GM21515 (cell line): ENCODE measurements around the gene FBN1.

Experiments used
- ATAC-seq: cut with Tn5 transposase; IDR thresholded peaks from one replicate; pipeline ENCODE4 v1.9.1; 2021; ENCODE audit not compliant: unreplicated experiment

Gene FBN1

GRCh38 chr15:48645558-48646330, at the start of gene FBN1:
TSS of gene FBN1 (minus strand) at chr15:48645709. CDS start at chr15:48644769, 940 bp downstream.
- ATAC-seq = peak; percentile 64

GRCh38 chr15:48693484-48693883, 48.0 kb upstream of the FBN1 start:
- ATAC-seq = no peak

- no peak for ATAC-seq
Measured at GRCh38 chr15:48688493-48688892, 43.0 kb upstream of the FBN1 start.

- ATAC-seq = no peak
Measured at GRCh38 chr15:48683991-48684765, 38.7 kb upstream of the FBN1 start.

GRCh38 chr15:48682942-48683651, 37.6 kb upstream of the FBN1 start:
- ATAC-seq = no peak

GRCh38 chr15:48681353-48681752, 35.8 kb upstream of the FBN1 start:
- ATAC-seq = no peak

GRCh38 chr15:48680841-48681240, 35.3 kb upstream of the FBN1 start:
- no peak for ATAC-seq

GRCh38 chr15:48679952-48680351, 34.4 kb upstream of the FBN1 start:
- no peak for ATAC-seq

- ATAC-seq = no peak
Measured at GRCh38 chr15:48678851-48679250, 33.3 kb upstream of the FBN1 start.

- no peak for ATAC-seq
Measured at GRCh38 chr15:48677821-48678220, 32.3 kb upstream of the FBN1 start.

- ATAC-seq = no peak
Measured at GRCh38 chr15:48675436-48675835, 29.9 kb upstream of the FBN1 start.

- ATAC-seq = no peak
Measured at GRCh38 chr15:48674876-48675275, 29.4 kb upstream of the FBN1 start.

GRCh38 chr15:48672206-48672605, 26.7 kb upstream of the FBN1 start:
- ATAC-seq = no peak

GRCh38 chr15:48671103-48672022, 25.9 kb upstream of the FBN1 start:
- no peak for ATAC-seq

- ATAC-seq = no peak
Measured at GRCh38 chr15:48667701-48668100, 22.2 kb upstream of the FBN1 start.

- ATAC-seq = no peak
Measured at GRCh38 chr15:48664436-48664835, 18.9 kb upstream of the FBN1 start.

- ATAC-seq = no peak
Measured at GRCh38 chr15:48657950-48658591, 12.6 kb upstream of the FBN1 start.

- ATAC-seq = no peak
Measured at GRCh38 chr15:48654801-48655200, 9.3 kb upstream of the FBN1 start.

- no peak for ATAC-seq
Measured at GRCh38 chr15:48653913-48654670, 8.6 kb upstream of the FBN1 start.
